ACC112 (cell line): ENCODE measurements around the gene SLC6A18.

Source experiments
- H2AFZ ChIP-seq: fragments of 200-600 bp; sonication (generic); one replicate; pipeline ENCODE4 v1.6.0; 2017; ENCODE audit warnings: antibody characterized with exemption, low read length; ENCODE audit not compliant: unreplicated experiment
- H3K27ac ChIP-seq: fragments of 200-600 bp; sonication (generic); 2 replicates; pipeline ENCODE4 v1.5.1; 2014; ENCODE audit warnings: low read depth, mild to moderate bottlenecking, antibody characterized with exemption, low read length, moderate library complexity
- H3K27me3 ChIP-seq: fragments of 200-600 bp; sonication (generic); 2 replicates; pipeline ENCODE4 v1.6.1; 2014; ENCODE audit warnings: mild to moderate bottlenecking, antibody characterized with exemption, low read length, moderate library complexity, mixed read lengths; ENCODE audit not compliant: insufficient read depth
- H3K36me3 ChIP-seq: fragments of 200-600 bp; sonication (generic); 2 replicates; pipeline ENCODE4 v1.6.1; 2016; ENCODE audit warnings: mild to moderate bottlenecking, antibody characterized with exemption, low read length, moderate library complexity, mixed read lengths; ENCODE audit not compliant: insufficient read depth
- H3K4me1 ChIP-seq: fragments of 200-600 bp; sonication (generic); one replicate; pipeline ENCODE4 v1.6.1; 2016; ENCODE audit warnings: low read length, mixed read lengths; ENCODE audit not compliant: insufficient read depth, unreplicated experiment, control insufficient read depth
- H3K4me3 ChIP-seq: fragments of 200-600 bp; sonication (generic); 2 replicates; pipeline ENCODE4 v1.5.1; 2014; ENCODE audit warnings: mild to moderate bottlenecking, low read depth, low read length
- H3K79me2 ChIP-seq: fragments of 200-600 bp; sonication (generic); one replicate; pipeline ENCODE4 v1.6.0; 2016; ENCODE audit warnings: low read length; ENCODE audit not compliant: control insufficient read depth, unreplicated experiment, insufficient read depth

SLC6A18 gene, protein sequence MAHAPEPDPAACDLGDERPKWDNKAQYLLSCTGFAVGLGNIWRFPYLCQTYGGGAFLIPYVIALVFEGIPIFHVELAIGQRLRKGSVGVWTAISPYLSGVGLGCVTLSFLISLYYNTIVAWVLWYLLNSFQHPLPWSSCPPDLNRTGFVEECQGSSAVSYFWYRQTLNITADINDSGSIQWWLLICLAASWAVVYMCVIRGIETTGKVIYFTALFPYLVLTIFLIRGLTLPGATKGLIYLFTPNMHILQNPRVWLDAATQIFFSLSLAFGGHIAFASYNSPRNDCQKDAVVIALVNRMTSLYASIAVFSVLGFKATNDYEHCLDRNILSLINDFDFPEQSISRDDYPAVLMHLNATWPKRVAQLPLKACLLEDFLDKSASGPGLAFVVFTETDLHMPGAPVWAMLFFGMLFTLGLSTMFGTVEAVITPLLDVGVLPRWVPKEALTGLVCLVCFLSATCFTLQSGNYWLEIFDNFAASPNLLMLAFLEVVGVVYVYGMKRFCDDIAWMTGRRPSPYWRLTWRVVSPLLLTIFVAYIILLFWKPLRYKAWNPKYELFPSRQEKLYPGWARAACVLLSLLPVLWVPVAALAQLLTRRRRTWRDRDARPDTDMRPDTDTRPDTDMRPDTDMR

DNA sequence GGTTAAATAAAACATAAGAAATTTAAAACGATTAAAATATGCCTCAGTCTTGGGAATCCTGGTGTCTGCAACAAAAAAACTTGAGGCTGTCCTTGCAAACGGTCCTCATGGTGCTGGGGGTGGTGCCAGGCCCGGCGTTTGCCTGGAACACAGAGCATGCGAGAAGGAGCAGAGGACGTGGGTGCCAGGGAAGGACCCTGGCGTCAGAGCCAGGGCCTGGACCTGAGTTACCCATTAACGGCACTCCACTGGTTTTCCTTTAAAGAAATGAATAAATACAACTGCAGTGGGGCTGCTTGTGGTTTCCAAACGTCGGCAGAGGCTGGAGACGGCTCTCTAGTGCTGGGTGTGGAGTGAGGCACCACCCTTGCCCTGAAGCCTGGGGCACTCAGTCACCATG is at the start of gene SLC6A18:
TSS of gene SLC6A18 (plus strand) at position 301 of the 400 bp plus-strand sequence. CDS start at position 398, 97 bp downstream.
- H2AFZ ChIP-seq, result no peak within 1 kb of the TSS

DNA sequence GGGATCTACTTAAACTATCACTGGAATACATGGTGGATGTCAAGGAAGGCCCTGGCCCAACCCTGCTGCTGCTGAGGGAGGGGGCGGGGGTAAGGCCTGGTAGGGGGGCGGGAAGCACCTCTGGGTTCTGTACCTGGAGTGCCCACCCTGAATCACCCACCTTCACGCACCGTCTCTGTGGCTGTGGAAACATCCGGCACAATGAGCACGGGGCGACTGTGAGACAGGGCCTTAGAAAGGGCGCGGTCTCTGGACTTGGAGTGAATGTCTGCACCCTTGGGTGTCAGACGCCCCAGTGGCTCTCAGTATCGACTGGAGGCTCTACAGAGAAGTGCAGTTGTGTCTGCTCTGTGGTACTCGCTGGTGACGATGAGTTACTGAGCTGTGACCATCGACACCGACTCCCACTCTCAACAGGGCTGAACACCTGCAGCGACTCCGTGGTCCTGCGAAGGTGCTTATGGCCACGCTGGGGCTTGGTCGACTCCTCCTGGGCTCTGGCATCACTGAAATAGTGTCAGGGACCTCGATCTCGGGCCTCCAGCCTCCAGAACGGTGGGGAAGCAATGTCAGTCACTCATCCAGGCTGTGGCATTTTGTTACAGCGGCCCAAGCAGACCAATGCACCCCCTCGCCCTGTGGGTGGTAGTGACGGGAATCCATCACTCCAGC is 49.2 kb upstream of the SLC6A18 start:
- no peak overlapping the region for H3K27ac ChIP-seq
- no peaks in the 10 kb centered on the region for H3K27me3 ChIP-seq
- H3K4me1 ChIP-seq, result no peaks in the 10 kb centered on the region
- H2AFZ ChIP-seq, result no peak overlapping the region
- no peaks in the 10 kb centered on the region for H3K36me3 ChIP-seq
- no peaks in the 10 kb centered on the region for H3K79me2 ChIP-seq
- no peak overlapping the region for H3K4me3 ChIP-seq

More for the DNA sequence above, at the start of gene SLC6A18:
- H3K4me1 ChIP-seq, result no peaks in the 10 kb centered on the region
- no peaks in the 10 kb centered on the region for H3K36me3 ChIP-seq
- no peak within 1 kb of the TSS for H3K27ac ChIP-seq
- H3K27me3 ChIP-seq, result peaks cover 26% of the 10 kb centered on the region; the same call in 1 of the 2 replicates
- H3K4me3 ChIP-seq, result no peak within 1 kb of the TSS
- H3K79me2 ChIP-seq, result no peaks in the 10 kb centered on the region

GRCh38 chr5:1176473-1177391 is 48.4 kb upstream of the SLC6A18 start:
- no peaks in the 10 kb centered on the region for H3K36me3 ChIP-seq

DNA sequence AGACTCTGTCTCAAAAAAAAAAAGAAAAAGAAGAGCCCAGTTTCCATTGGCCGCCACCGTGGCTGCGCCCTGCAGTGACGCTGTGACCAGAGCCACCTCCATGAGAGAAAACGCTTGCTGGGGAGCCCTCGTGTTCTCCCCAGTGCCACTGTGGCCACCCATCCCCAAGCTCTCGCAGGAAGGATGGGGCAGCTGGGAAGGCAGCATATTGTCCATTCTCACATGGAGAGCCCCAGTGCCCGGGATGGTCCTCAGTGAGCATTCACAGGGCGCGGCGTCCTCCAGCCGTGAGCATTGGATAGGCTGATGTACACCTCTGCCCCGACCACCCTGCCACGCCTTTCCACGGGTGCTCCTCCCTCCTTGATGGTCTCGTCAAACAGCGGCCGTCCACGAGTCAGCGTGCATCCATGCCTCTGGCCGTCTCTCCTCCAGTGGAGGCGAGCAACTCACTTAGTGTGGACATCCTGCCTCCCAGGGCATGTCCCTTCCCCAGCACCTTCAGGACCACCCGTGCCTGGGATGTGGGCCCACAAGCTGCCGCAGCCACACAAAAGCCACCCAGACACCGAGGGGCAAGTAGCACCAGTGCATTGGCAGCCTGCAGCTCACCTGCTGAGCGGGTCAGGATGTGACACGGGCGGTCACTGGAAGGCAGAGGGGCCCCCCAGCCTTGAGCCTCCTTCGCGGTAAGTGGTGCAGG is 47.2 kb upstream of the SLC6A18 start:
- Histone ChIP-seq H3K27ac (no peak overlapping the region), H3K4me1 (no peaks in the 10 kb centered on the region), H2AFZ (no peak overlapping the region), H3K27me3 (no peaks in the 10 kb centered on the region), H3K36me3 (no peaks in the 10 kb centered on the region), H3K4me3 (no peak overlapping the region), H3K79me2 (no peaks in the 10 kb centered on the region)

More at GRCh38 chr5:1176473-1177391, 48.4 kb upstream of the SLC6A18 start:
- no peaks in the 10 kb centered on the region for H3K27me3 ChIP-seq
- H3K4me1 ChIP-seq, result no peaks in the 10 kb centered on the region
- no peak overlapping the region for H3K4me3 ChIP-seq
- no peaks in the 10 kb centered on the region for H3K79me2 ChIP-seq
- H2AFZ ChIP-seq, result no peak overlapping the region
- H3K27ac ChIP-seq, result no peak overlapping the region

DNA sequence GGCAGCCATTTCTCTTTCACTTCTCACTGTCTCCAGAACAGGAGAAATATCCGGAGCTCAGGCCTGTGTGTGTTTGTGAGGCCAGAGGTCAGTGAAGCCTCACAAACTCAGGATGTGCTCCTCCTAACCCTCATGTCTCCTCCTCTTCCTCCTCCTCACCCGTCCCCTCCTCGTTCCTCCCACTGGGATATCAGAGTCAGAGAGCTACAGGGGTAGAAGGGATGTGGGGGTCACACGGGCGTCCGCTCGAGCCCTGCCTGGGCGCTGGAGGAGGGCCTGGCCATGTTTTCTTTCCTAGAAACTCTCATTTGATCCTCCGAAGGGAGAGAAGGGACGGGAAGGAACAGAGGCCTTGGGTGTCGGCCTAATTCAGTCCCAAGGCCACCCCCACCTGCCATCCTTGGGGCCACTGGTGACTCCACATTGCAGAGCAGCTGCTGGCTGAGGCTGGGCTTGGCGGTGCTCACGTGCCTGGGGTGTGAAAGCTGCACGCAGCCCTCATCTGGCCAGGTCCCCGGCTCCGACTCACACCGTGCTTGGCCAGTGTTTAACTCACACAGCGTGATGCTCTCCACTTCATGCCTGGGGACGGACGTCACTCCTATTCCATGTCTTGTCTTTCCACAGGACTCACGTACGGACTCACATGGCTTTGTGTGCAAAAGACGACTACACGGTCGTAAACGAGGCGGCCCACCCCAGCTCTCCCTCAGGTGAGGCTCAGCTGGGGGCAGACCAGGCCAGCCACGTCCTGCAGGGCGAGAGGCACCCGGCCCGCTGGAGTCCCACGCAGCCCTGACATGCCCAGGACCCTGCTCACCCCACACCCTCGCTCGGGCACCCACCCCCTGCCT is 46.4 kb upstream of the SLC6A18 start:
- no peak overlapping the region for H3K27ac ChIP-seq
- no peak overlapping the region for H2AFZ ChIP-seq
- H3K4me1 ChIP-seq, result no peaks in the 10 kb centered on the region

DNA sequence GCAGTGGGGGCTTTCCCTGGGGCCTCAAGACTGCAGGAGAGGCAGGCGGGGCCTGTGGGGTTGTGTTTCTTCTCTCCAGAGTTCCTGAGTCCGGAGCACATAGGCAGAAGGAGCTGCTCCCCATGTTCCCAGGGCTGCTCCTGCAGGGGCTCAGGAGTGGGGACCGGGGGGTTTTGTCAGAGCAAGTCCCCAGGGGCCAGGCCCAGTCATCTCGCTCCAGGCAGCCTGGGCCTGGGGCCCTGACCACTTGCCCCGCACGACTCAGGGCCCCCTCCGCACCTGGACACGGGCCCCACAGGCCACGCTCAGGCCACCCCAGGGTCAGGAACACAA is 45.8 kb upstream of the SLC6A18 start:
- Histone ChIP-seq H3K4me3 (no peak overlapping the region), H3K27me3 (no peaks in the 10 kb centered on the region), H3K4me1 (no peaks in the 10 kb centered on the region), H3K79me2 (no peaks in the 10 kb centered on the region), H2AFZ (no peak overlapping the region), H3K36me3 (no peaks in the 10 kb centered on the region), H3K27ac (no peak overlapping the region)

More for the DNA sequence above, 46.4 kb upstream of the SLC6A18 start:
- Histone ChIP-seq H3K79me2 (no peaks in the 10 kb centered on the region), H3K4me3 (no peak overlapping the region), H3K36me3 (no peaks in the 10 kb centered on the region), H3K27me3 (no peaks in the 10 kb centered on the region)

DNA sequence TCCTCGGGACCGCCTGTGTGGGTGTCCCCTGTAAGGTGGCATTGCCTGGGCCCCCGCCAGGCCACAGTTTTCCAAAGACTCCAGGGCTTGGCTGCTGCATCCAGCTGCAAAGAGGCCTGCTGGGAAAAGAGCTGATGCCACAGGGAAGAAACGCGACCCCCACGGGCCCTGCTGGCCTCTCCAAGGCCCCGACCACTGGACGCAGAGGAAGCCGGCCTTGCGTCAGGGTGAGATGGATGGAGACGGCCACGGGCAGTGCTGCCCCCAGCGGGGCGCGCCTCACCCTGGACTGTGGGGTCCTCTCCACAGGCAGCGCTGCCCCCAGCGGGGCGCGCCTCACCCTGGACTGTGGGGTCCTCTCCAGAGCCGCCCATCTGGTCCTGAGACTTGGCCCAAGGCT is 45.1 kb upstream of the SLC6A18 start:
- H3K27ac ChIP-seq, result no peak overlapping the region
- no peak overlapping the region for H3K4me3 ChIP-seq
- no peaks in the 10 kb centered on the region for H3K36me3 ChIP-seq
- H3K4me1 ChIP-seq, result no peaks in the 10 kb centered on the region
- H3K27me3 ChIP-seq, result no peaks in the 10 kb centered on the region
- H2AFZ ChIP-seq, result no peak overlapping the region
- H3K79me2 ChIP-seq, result no peaks in the 10 kb centered on the region

GRCh38 chr5:1180841-1181271 is 44.3 kb upstream of the SLC6A18 start:
- no peaks in the 10 kb centered on the region for H3K79me2 ChIP-seq
- H2AFZ ChIP-seq, result no peak overlapping the region
- H3K36me3 ChIP-seq, result no peaks in the 10 kb centered on the region
- peaks cover 5% of the 10 kb centered on the region; the same call in 1 of the 2 replicates for H3K27me3 ChIP-seq
- H3K4me3 ChIP-seq, result no peak overlapping the region
- H3K27ac ChIP-seq, result no peak overlapping the region
- no peaks in the 10 kb centered on the region for H3K4me1 ChIP-seq
